ENCODE measurements around the gene GPC3.

GPC3 gene

GRCh38 chrX:133923113-133923512 is 62.3 kb downstream of the GPC3 start:
- no peak overlapping the region for H3K4me3 ChIP-seq (replicated peaks; ENCODE audit: low read depth, low read length)
- no peaks in the 10 kb centered on the region; the same call in 1 of the 2 replicates for H3K27me3 ChIP-seq (replicated peaks; ENCODE audit: control insufficient read depth, insufficient read depth, low read length)
- no peak for TF ChIP-seq CTCF (IDR thresholded peaks at IDR 0.05; ENCODE audit: insufficient read depth, low read length, poor library complexity, severe bottlenecking)
- no peak for DNase-seq (ENCODE audit: extremely low read depth, insufficient read length)
- no peaks in the 10 kb centered on the region for H3K36me3 ChIP-seq (ENCODE audit: control insufficient read depth, insufficient read depth, low read length)

GRCh38 chrX:133922390-133922771 is 63.0 kb downstream of the GPC3 start:
- no peak for DNase-seq (ENCODE audit: extremely low read depth, insufficient read length)
- Histone ChIP-seq H3K4me3 (replicated peaks; ENCODE audit: low read depth, low read length) (no peak overlapping the region), H3K36me3 (ENCODE audit: control insufficient read depth, insufficient read depth, low read length) (no peaks in the 10 kb centered on the region), H3K27me3 (replicated peaks; ENCODE audit: control insufficient read depth, insufficient read depth, low read length) (no peaks in the 10 kb centered on the region; the same call in 1 of the 2 replicates)
- no peak for TF ChIP-seq CTCF (IDR thresholded peaks at IDR 0.05; ENCODE audit: insufficient read depth, low read length, poor library complexity, severe bottlenecking)

GRCh38 chrX:133921764-133922389 is 63.5 kb downstream of the GPC3 start:
- H3K36me3 ChIP-seq (ENCODE audit: control insufficient read depth, insufficient read depth, low read length): no peaks in the 10 kb centered on the region
- TF ChIP-seq CTCF (IDR thresholded peaks at IDR 0.05; ENCODE audit: insufficient read depth, low read length, poor library complexity, severe bottlenecking): peak; percentile 87
- DNase-seq (ENCODE audit: extremely low read depth, insufficient read length): no peak
- no peaks in the 10 kb centered on the region; the same call in 1 of the 2 replicates for H3K27me3 ChIP-seq (replicated peaks; ENCODE audit: control insufficient read depth, insufficient read depth, low read length)
- H3K4me3 ChIP-seq (replicated peaks; ENCODE audit: low read depth, low read length): no peak overlapping the region

GRCh38 chrX:133921086-133921485 is 64.3 kb downstream of the GPC3 start:
- no peak overlapping the region for H3K4me3 ChIP-seq (replicated peaks; ENCODE audit: low read depth, low read length)

GRCh38 chrX:133918361-133918771 is 67.0 kb downstream of the GPC3 start:
- no peak overlapping the region for H3K4me3 ChIP-seq (replicated peaks; ENCODE audit: low read depth, low read length)
- DNase-seq (ENCODE audit: extremely low read depth, insufficient read length): no peak
- TF ChIP-seq CTCF (IDR thresholded peaks at IDR 0.05; ENCODE audit: insufficient read depth, low read length, poor library complexity, severe bottlenecking): no peak
- no peaks in the 10 kb centered on the region for H3K36me3 ChIP-seq (ENCODE audit: control insufficient read depth, insufficient read depth, low read length)
- H3K27me3 ChIP-seq (replicated peaks; ENCODE audit: control insufficient read depth, insufficient read depth, low read length): no peaks in the 10 kb centered on the region; the same call in 1 of the 2 replicates

More at GRCh38 chrX:133921086-133921485, 64.3 kb downstream of the GPC3 start:
- no peak for DNase-seq (ENCODE audit: extremely low read depth, insufficient read length)
- no peak for TF ChIP-seq CTCF (IDR thresholded peaks at IDR 0.05; ENCODE audit: insufficient read depth, low read length, poor library complexity, severe bottlenecking)
- no peaks in the 10 kb centered on the region for H3K36me3 ChIP-seq (ENCODE audit: control insufficient read depth, insufficient read depth, low read length)
- no peaks in the 10 kb centered on the region; the same call in 1 of the 2 replicates for H3K27me3 ChIP-seq (replicated peaks; ENCODE audit: control insufficient read depth, insufficient read depth, low read length)
